Amygdala (tissue), 56 donors: ENCODE measurements around the gene CACNB1.

Experiments
- DNase-seq, 56 donors: peaks; one replicate each; lab custom pipeline; 2025; lab: John Stamatoyannopoulos, UW

CACNB1 gene

DNA sequence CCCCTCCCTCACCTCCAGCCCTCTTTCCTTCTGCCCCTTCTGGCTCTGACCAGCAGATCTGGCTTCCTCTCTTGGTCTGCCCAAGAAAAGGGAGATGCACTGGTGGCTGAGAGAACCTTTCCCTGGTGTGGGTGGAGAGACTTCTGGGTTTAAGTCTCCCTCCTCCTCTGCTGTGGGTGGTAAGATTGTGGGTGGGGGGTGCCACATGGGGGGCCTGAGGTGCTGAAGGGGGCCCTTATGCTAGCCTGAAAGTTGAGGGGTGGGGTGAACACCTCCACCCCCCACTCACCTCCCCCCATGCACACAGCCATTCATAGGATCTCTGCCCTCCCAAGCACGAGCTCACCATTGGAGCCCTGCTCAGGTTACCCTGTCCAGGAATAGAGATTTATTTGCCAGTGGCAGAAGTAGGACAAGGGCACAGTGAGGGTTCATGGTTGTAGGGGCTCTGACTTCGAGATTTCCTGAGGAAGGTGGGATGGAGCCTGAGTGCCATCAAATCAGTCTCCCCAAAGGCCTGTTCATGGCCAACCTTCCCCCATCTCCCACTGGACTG is 30.0 kb upstream of the CACNB1 start:
- DNase-seq: no peak

DNA sequence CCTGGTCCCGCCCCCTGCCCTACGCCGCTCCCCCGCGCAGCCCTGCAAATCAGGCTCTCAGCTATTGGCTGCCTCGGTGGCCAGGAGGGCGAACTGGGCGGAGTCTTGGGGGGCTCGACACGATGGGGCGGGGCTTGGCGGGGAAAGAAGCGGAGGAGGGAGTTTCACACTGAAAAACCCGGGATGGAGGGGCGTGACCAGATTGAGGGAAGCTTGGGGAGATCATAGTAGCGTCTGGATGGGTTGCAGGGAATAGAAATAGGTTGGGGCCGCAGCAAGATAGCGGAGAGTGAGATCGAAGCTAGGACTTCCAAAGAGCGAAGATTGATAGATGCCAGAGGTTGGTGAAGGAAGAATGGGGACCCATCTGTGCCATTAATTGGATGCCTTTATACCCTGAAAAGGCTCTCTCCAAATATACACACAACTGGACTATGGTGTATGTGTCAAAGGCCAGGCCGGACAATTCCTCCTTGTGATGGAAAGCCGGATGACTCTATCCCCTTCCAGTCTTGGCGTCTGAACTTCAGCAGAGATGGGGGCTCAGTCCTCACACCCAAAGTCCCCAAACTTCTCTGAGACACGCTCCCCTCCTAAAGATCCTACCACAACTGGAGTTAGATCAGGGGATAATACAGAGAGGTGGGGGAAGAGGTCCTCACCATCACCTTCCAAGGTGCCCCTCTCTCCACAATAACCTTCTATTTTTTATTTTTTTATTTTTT is 28.7 kb upstream of the CACNB1 start:
- DNase-seq: peak in 27 of 56 donors; percentile 11 to 69 (median 35)

DNA sequence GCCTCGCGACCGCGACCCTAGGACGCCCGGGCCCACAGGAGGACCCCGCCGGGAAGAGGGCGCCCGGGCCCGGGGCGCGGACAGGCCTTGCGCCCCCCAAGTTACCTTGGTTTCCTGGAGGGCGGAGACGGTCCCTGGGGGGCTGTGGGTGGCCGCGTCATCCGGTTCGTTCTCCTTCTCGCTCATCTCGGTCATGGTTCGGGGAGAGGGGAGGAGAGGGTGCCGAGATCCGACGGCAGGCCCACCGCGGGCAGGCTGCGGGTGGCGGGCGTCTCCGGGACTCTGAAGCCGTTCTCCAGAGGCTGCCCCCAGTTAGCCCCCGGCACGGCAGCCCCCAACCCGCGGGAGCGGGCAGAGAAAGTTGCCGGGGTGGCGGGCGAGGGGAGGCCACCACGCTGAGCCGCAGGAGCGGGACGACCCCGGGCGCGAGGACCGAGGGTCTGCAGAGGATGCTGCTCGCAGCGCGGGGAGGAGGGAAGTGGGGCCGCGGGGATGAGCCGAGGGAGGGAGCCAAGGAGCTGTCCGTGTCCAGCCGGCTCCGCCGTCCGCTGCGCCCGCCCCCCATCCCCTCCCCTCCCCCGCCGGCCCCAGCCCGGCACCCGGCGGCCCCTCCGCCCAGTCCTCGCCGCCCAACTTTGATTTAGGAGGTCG is 28.0 kb upstream of the CACNB1 start, which contains the start of gene STAC2:
STAC2 (minus strand) TSS at position 638 of the 651 bp plus-strand sequence; CDS start at position 195, 443 bp downstream.
- DNase-seq: no peak

DNA sequence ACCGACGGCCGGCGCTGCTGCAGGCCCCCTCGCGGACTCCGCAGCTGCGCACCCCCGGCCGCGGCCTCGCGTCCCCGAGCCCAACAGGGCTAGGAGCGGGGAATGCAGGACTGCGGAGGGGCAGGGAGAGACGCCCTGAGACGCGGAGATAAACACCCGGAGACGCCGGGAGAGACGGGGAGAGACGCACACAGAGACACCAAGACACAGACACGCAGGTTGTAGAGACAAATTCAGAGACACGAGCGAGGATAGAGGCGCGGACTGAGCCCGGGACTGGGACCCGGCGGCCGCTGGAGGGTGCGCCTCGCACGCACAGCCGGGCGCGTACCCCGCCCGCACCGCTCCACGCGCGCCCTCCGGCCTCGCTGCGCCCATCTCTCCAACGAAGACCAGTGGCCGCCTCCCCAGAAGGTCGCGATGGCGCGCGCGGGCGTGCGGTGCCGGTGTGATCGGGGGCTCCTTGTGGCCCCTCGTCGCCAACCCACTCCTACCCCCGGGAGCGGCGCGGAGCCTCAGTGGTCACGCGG is 27.4 kb upstream of the CACNB1 start:
- no peak for DNase-seq

DNA sequence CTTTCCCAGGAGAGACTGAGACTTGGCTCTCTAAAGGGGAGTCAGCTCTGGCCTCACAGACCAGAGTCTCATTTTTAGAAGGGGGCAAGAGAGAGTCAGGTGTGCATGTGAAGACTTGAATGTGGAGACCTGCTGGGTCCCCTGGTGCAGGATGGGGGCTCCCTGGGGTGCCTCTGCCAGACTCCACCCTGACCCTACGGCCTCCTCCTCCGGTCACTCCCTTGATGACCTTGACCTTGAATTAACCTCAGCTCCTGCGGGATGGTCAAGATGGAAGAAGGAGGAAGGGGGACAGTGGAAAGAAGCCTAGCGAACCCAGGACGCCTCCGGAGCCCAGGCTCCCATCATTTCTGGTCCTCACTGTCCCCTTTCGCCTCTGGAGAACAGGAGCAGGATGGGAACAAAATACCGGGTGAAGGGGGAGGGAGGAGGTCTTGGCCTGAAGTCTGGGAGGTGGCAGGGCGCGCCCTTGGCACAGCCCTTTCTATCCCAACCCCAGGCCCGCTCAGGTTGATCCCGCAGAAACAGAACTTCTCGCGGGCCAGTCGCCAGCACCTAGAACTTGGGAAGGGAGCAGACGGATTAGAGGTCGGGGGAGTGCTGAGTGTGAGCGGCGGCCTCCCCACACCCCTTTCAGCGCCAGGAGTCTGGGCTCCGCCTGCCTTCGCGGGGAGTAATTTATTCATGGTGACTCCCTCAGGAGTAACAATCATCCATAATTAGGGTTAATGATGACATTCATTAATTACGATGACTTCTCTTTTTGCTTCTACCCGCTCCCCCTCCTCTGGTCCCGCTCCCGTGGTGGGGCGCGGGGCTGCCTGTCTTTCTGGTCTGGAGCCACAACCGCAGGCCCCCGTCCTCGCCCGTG is 26.7 kb upstream of the CACNB1 start:
- no peak for DNase-seq

DNA sequence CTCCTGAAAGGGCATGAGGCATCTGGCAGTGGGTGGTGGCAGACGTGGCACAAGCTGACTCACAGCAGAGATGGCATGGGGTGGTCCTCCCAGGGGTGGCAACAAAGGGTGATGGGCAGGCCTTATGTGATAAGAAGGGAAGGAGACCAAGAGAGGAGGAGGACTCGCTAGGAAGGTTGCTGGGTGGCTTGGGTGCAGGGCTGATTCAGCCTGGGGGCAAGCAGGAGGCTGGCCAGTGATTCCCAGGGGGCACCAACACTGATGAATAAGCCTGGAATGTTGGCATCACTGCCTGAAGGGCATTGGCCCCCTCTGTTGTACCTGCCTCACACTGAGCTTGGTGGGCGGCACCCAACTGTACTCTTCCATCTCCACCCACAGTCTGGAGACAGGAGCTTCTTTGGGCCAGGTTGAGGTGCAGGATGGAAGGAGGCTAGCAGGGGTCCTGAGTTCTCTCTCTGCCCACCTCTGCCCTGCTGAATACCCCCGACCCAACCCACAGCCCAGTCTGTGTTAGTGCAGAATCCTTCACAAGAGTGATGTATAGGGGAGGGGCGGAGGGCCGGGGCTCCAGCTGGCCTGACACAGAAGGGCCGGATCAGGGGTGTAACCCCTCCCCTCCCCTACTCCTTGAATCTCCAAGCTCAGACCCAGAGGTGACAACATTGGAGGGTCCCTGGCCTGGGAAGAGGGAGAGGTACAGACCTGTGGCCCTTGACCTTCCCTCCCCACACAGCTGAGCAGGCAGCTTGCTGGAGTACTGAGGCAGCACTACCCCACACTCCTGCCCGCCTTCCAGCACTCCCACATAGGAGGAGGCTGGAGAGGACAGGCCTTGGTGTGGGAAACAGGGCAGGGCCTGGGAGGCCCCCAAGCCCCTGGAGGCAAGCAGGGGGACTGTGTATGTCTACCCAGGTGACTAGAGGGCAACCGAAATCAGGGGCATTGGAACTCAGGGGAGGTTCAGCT is 25.7 kb upstream of the CACNB1 start:
- DNase-seq: no peak

DNA sequence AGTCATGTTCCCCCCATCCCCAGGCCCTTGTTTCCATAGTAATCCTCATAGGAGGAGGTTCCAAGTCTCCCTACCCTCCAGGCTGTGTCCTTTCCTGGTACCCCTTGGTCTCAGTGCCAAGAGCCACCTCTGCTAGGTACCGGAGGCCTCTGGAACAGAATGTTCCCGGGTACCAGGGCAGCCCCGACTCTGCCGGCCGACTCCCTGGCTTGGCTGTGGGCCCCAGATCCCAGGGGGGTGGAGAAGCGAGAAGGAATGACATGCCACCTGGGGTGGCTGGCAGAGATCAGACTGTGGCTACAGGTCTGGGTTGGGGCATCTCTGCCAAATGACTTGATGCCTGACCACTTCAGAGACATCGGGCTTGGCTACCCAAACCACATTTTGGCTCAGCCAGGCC is 24.7 kb upstream of the CACNB1 start:
- no peak for DNase-seq

DNA sequence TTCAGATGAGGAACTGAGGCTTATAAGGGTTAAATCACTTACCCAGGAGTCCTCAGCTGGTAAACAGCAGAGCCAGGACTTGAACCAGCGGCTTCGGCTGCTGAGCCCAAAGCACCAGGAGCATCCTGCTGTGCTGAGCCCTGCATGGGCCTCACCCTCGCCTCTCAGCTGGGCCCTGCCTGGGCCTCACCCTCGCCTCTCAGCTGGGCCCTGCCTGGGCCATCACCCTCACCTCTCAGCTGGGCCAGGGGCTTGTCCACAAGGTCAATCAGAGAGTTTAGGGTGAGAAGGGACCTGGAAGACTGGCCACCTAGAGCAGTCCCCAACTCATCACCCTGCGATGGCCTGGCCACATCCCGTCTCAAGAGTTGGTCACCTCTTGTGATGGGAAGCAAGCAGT is 24.1 kb upstream of the CACNB1 start:
- DNase-seq: no peak

DNA sequence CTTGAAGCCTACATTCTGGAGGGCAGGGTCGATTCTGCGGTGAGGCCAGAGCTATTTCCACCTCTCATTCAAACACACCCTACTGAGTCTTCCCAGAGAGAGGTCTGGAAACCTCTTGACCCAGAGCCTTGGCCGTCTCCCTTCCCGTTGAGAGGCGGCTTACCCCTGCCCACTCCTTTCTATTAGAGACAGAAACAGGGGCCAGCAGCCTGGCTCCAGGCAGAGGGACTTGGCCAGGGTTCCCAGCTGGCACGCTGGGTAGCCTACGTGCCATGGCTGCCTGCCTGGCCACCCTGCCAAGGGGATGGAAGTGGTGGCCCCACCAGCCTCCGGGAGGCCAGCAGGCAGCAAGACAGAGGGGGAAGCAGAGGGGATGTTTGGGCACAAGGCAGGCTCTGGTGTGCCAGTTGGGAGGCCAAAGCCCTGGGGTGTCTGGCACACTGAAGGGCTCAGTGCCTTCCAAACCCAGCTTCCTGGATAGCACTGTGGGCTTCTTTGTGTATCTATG is 22.2 kb upstream of the CACNB1 start:
- peak in 44 of 56 donors; percentile 15 to 83 (median 51) for DNase-seq

DNA sequence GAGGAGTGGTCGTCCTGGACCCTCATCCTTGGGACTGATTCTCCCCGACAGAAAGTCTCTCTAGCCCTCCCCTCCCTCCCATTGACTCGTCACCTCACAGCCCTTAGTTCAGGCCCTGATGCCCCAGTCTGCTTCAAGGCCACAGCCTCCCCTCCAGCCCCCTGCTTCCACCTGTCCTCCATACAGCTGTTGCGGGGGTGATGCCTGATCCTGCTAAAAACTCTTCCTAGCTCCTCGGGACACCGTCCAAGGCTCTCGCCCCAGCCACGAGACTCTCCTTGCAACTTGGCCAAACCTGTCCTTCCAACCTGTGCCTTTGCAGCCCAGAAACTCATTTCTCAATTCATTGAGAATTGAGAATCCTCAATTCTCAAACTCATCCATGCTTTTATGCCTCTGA is 21.4 kb upstream of the CACNB1 start:
- DNase-seq: no peak

DNA sequence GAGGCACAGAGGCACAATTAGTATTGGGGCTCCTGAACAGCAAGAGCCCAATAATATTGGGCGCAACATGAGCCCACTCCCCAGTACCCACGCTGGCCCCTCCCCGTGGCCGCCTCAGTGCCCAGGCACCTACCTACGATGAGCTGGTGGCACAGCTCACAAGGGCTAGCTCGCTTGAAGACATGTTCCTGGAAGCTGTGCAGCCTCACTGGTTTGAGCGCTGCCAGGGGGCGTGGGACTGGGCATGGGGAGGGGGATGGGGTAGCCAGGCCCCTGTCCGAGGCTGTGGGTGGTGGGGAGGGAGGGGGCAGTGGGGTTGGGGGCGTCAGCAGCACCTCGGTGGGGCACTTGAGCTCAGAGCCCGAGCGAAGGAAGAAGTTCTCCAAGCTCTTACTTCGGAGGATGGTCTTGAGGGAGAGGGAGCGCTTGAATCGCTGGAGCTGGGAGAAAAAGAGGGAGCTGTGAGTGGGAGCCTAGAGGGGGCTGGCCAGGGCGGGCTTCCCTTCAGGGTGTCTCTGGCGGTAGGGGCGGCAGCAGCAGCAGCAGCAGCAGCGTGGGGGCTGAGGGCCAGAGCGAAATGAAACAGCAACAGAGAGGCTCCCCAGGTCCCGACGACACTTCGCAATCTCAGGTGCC is 20.4 kb upstream of the CACNB1 start:
- no peak for DNase-seq

DNA sequence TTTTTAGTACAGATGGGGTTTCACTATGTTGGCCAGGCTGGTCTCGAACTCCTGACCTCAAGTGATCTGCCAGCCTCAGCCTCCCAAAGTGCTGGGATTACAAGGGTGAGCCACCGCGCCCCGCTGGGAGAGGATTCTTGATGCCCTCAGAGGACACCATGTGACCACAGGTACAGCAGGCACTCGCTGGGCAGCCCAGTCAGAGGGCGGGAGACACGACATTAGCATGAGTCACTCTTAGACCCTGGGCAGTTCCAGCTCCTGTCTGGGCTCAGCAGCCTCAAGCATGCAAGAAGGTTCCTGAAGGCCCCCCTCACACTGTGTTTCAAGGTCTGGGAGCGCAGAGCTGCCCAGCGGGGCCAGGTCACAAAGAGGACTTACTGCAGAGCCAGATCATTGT is 16.4 kb upstream of the CACNB1 start:
- no peak for DNase-seq

DNA sequence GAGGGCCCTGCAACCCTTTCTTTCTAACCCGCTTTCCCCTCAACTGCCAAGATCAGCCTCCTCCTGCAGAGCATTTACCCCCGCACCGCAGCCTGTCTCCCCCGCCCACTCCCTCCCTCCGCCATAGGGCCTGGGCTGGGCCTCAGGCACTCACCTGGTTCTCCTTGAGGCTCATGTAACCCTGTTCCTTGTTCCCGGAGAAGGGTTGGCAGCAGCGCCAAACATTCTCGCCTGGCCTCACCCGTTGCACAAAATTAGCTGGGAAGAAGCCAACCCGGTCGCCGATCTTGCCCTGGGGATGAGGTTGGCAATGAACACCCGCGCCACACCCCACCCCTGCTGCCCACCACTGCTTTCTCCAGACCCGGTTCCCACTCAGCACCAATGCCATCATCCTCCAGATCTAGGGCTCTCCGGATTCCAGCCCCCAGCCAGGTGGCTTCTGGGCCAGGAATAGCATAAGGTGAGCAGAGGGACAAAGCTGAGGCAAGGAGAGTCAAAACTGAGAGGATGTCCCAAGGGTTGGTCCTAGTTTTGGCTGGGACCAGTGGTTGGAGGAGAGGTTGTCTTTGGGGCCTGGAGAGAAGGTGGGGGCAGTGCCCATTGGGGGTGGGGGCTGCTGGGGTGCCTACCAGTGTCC is 15.5 kb upstream of the CACNB1 start:
- no peak for DNase-seq

DNA sequence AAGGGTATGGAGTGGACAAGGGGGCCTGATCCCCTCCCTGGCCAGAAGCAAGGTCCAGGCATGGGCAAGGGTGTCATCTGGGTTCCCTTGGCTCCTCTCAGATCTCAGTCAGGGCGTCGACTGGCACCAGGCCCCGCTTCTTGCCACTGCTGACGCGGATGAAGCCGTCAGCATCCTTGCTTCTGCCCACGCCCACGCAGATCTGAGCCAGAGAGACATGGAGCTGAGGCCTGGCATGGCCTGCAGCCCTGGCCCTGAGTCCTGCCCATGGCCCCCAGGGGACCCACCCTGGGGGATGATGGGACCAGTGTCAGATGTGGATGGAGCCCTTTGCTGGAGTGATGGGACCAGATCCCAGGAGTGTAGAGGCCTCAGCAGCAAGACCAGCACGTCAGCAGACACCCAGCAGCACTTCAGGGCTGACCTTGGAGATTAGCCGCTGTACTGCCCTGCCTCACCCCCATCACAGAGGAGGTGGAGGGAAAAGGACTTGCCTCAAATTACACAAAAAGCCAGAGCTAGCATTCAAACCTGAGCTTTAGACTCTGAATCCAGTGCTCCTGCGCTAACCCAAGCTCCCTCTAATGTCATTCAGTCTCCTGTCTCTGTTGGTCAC is 14.8 kb upstream of the CACNB1 start:
- no peak for DNase-seq

DNA sequence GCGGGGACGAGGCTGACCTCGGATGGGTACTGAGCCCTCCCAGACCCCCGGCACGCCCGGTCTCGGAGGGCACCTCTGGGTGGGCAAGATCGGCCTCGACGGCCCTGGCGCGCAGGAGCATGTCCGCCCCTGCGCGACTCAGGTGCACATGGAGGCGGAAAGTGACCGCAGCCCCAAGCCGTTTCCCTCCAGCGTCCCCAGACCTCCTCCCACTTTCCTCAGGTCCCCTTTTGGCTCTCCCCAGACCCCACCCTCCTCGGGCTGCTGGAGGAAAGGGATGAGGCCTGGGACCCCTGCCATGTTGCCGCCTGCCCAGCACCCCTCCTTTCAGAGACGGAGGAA is 12.6 kb upstream of the CACNB1 start:
- no peak for DNase-seq

DNA sequence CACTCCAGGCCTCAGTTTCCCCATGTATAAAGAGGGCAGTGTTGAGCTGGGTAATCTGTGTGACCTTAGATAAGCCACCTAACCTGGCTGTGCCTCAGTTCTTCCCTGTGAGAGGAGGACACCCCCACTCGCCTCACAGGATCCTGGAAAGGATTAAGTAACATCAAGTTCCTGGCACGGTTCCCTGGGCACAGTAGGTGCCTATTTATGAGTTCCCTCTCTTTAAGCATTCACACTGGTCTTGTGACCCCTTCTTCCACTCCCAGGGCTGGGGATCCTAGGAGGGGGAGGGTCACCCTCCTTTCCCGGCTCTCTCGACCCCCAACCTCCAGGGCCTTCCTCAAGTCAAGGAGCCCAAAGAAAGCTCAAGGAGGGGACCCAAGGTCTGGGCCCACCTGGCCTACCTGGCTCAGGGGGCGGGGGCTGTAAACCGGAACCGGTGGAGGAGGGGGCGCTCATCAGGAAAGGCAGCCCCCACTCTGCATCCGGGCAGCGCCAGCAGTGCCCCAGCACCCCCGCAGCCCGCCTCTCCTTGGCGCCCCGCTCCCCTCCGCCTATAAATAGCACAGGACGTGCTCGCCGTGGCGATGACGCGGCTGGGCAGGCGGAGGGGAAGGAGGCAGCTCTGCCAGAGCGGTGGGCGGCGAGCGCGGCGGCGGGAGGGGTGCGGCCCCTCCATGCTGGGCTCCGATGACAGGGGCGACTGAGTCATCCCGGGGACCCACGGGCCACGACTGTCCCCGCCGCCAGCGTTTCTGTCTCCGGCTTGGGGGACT is 12.0 kb upstream of the CACNB1 start:
- DNase-seq: peak in 25 of 56 donors; percentile 12 to 69 (median 37)

DNA sequence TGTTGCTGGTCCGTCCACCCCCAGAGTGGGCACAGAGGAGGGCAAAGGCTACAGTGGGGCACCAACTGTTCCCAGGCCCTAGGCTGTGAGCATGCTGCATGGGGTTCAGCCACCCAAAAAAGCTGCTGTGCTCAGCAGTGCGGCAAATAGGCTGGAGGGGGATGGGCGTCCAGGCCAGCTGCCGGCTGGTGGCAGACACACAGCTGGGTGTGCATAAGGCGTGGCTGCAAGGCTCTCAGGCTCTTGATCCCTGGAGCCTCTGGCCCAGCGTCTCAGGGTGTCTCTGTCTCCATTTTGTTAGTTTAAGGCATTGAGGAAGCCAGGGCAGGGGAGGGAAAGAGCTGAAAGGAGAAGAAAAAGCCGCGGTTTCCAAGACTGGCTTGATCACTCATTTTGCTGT is 11.4 kb upstream of the CACNB1 start:
- peak in 1 of 56 donors; percentile 6 for DNase-seq
